Smooth muscle cell (in vitro differentiated cells): ENCODE results near the gene DHX29. TPM values are rescaled to one million over a fixed set of nuclear protein-coding genes. Genes with fewer than 3 reads are reported as not detected.

ENCODE experiments used
- DNase-seq: peaks from one replicate; lab custom pipeline; 2025; ENCODE audit not compliant: unreplicated experiment; lab: John Stamatoyannopoulos, UW
- H2AFZ ChIP-seq: fragments of 200-600 bp; sonication (generic); 2 replicates; pipeline ENCODE4 v1.6.0; 2016; ENCODE audit warnings: antibody characterized with exemption, low read depth, mild to moderate bottlenecking
- H3F3A ChIP-seq: fragments of 200-600 bp; sonication (generic); 2 replicates; pipeline ENCODE4 v1.6.0; 2017; ENCODE audit warnings: antibody characterized with exemption, low read depth
- H3K27ac ChIP-seq: fragments of 200-600 bp; sonication (generic); 2 replicates; pipeline ENCODE4 v1.5.1; 2016; ENCODE audit warnings: low read depth, mild to moderate bottlenecking
- H3K27me3 ChIP-seq: fragments of 200-600 bp; sonication (generic); 2 replicates; pipeline ENCODE4 v1.6.1; 2016; ENCODE audit warnings: low read depth, mild to moderate bottlenecking
- H3K36me3 ChIP-seq: fragments of 200-600 bp; sonication (generic); 2 replicates; pipeline ENCODE4 v1.5.1; 2016; ENCODE audit warnings: low read depth
- H3K4me1 ChIP-seq: fragments of 200-600 bp; sonication (generic); 2 replicates; pipeline ENCODE4 v1.5.1; 2016; ENCODE audit warnings: low read depth
- H3K4me2 ChIP-seq: fragments of 200-600 bp; sonication (generic); 2 replicates; pipeline ENCODE4 v1.6.0; 2016; ENCODE audit warnings: mild to moderate bottlenecking
- H3K4me3 ChIP-seq: fragments of 200-600 bp; sonication (generic); 2 replicates; pipeline ENCODE4 v1.5.1; 2016; ENCODE audit warnings: mild to moderate bottlenecking
- H3K79me2 ChIP-seq: fragments of 200-600 bp; sonication (generic); 2 replicates; pipeline ENCODE4 v1.6.0; 2016; ENCODE audit warnings: low read depth, mild to moderate bottlenecking
- H3K9ac ChIP-seq: fragments of 200-600 bp; sonication (generic); 2 replicates; pipeline ENCODE4 v1.6.0; 2016; ENCODE audit warnings: low read depth
- H3K9me3 ChIP-seq: fragments of 200-600 bp; sonication (generic); replicated peaks from 2 replicates; pipeline ENCODE4 v1.5.1; 2016; ENCODE audit warnings: low read depth
- H4K20me1 ChIP-seq: fragments of 200-600 bp; sonication (generic); 2 replicates; pipeline ENCODE4 v1.6.0; 2016; ENCODE audit warnings: low read depth
- WGBS: methylation state at CpG from one replicate; pipeline ENCODE4 v1.1.7; 2016; ENCODE audit warnings: low lambda C conversion rate; 5-methylcytosine and 5-hydroxymethylcytosine counted together
- polyA plus RNA-seq: library from polyadenylated mRNA; unstranded; fragments of >200 nt; fragmentation: Nextera tagmentation; extraction: Ambion mirVana; gene quantifications from 2 replicates; pipeline ENCODE4 v1.2.1, GENCODE V29; 2016
- total RNA-seq: library from RNA; depleted of rRNA; stranded (reverse); fragments of >200 nt; gene quantifications from 2 replicates; pipeline ENCODE4 v1.2.3, GENCODE V29; 2014
- TF ChIP-seq, protein P1 (sequence below): fragments of 200-600 bp; sonication (generic); IDR thresholded peaks from 2 replicates; pipeline ENCODE4 v1.5.1; 2017; ENCODE audit warnings: borderline replicate concordance, mild to moderate bottlenecking, antibody characterized with exemption; ENCODE audit not compliant: insufficient read depth, poor library complexity, severe bottlenecking

DHX29 gene
- total and polyA plus RNA-seq, 2 experiments from 2014 or later = 27.1 to 40.7 TPM

DNA sequence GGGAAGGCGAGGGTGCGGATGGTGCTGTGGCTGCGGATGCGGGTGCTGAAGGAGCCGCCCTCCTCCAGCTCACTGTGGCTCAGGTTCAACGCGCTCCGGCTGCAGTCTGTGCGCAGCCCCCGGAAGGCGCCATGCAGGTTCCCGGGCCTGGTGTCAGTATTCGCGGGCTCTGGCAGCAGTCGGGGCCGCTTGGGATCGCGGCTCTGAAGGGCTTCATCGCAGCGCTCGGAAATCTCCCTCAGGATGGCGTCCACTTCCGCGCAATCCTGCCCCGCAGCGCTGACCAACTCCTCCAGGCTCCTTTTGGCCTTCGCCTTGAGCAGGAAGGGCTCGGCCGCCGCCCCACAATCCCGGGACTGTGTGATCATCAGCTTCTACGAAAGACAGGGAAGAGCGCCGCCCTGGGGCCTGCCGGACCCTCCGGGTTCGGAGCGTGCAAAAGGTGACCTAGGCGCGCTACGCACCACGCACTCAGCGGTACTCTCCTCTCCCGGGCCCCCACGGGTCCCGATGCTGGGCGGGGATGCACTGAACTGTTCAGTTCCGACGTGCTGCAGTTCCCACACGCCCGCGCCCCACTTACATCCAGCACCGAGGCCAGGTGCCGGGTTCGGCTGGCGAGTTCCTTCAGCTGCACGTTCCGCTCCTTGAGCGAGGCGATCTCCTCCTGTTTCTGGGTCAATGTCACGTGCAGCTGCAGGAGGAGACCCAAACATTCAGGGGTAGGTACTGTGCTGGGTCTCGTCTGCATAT is 86.9 kb downstream of the DHX29 start:
- WGBS = 2% methylated on average over 60 of the region's 62 CpGs
- Histone ChIP-seq H4K20me1 (no peaks in the 10 kb centered on the region), H3K4me2 (peak overlapping the region; percentile 88), H3K4me3 (peak overlapping the region; percentile 44), H3K36me3 (no peaks in the 10 kb centered on the region), H2AFZ (no peak overlapping the region), H3K79me2 (no peaks in the 10 kb centered on the region), H3F3A (no peaks in the 10 kb centered on the region), H3K27ac (no peak overlapping the region), H3K9me3 (no peaks in the 10 kb centered on the region), H3K27me3 (peaks cover 89% of the 10 kb centered on the region), H3K4me1 (peaks cover 13% of the 10 kb centered on the region), H3K9ac (no peak overlapping the region)
- DNase-seq = no peak
- TF ChIP-seq, protein P1, sequence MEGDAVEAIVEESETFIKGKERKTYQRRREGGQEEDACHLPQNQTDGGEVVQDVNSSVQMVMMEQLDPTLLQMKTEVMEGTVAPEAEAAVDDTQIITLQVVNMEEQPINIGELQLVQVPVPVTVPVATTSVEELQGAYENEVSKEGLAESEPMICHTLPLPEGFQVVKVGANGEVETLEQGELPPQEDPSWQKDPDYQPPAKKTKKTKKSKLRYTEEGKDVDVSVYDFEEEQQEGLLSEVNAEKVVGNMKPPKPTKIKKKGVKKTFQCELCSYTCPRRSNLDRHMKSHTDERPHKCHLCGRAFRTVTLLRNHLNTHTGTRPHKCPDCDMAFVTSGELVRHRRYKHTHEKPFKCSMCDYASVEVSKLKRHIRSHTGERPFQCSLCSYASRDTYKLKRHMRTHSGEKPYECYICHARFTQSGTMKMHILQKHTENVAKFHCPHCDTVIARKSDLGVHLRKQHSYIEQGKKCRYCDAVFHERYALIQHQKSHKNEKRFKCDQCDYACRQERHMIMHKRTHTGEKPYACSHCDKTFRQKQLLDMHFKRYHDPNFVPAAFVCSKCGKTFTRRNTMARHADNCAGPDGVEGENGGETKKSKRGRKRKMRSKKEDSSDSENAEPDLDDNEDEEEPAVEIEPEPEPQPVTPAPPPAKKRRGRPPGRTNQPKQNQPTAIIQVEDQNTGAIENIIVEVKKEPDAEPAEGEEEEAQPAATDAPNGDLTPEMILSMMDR = no peak

DNA sequence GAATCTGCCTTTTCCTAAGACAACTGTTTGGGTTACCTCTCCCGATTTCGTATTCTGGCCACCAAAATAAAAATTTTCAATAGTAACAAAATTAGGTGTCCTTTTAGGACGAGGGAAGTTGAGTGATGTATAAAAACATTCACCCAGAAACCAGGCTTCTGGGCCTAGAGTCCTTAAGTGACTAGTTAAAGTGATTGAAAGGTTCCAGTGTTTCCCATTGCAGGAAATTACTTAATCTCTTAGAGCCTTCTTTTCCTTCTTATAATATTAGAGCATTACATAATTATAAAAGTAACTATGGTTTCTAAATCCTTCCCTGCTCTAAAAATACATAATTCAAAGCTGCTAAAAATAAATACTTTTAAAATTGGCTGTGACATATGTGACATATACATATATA is 87.7 kb downstream of the DHX29 start:
- Histone ChIP-seq H2AFZ (no peak overlapping the region), H3K4me3 (no peak overlapping the region), H3K9ac (no peak overlapping the region), H3F3A (no peaks in the 10 kb centered on the region), H3K36me3 (no peaks in the 10 kb centered on the region), H3K4me1 (peaks cover 13% of the 10 kb centered on the region), H3K79me2 (no peaks in the 10 kb centered on the region), H3K27me3 (peaks cover 81% of the 10 kb centered on the region), H3K9me3 (no peaks in the 10 kb centered on the region), H3K4me2 (no peak overlapping the region), H3K27ac (no peak overlapping the region), H4K20me1 (no peaks in the 10 kb centered on the region)
- TF ChIP-seq, protein P1 = no peak
- DNase-seq = no peak
- WGBS = 84% methylated on average over 3 of the region's 3 CpGs

DNA sequence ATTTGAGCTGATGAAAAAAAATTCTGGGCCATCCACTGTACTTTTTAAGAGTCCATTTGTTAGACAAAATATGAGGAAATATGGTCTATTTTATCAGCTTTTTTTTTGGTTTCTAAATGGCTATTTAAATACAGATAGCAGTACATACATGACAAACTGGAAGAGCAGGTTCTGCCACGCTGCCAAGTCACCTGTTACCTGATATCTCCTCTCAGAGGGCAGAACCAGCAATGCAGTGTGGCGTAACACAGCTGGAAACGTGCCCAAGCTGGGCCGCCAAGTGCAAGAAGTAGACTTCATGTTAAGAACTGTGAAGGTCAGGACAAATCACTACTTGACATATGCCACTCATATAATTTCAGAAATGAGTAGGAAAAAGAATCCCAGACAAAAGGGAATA is 88.5 kb downstream of the DHX29 start:
- Histone ChIP-seq H3K4me3 (no peak overlapping the region), H3F3A (no peaks in the 10 kb centered on the region), H3K9me3 (no peaks in the 10 kb centered on the region), H4K20me1 (no peaks in the 10 kb centered on the region), H2AFZ (no peak overlapping the region), H3K79me2 (no peaks in the 10 kb centered on the region), H3K27me3 (peaks cover 78% of the 10 kb centered on the region), H3K36me3 (no peaks in the 10 kb centered on the region), H3K4me1 (peaks cover 13% of the 10 kb centered on the region), H3K9ac (no peak overlapping the region), H3K27ac (no peak overlapping the region), H3K4me2 (no peak overlapping the region)
- DNase-seq = no peak
- WGBS = 46% methylated on average over 4 of the region's 4 CpGs
- TF ChIP-seq, protein P1 = no peak
